ENCODE results near the gene PTH1R. TPM values are rescaled to one million over a fixed set of nuclear protein-coding genes. Genes with fewer than 3 reads are reported as not detected.

The PTH1R gene
- total and polyA plus RNA-seq, 10 of the 15 experiments (the other 5 are each of a cell fraction or from before 2014, with no cell fraction given), result not detected

DNA sequence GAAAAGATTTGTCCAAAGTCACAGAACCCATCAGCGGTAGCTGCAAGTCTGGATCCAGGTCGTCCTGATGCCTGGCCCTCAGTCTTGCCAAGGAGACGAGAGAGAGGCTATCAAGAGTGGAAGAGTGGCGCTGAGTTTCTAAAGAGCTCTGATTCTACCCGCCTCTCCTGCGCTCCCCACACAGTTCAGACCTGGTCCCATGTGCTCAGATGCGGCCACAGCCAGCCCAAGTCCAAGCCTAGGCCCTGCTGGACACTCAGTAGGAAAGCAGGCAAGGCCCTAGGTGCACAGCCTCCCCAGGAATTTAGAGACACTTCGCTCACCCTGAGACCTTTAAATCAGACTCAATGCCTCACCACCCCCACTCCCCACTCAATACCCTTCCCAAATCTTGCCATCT, 66.7 kb downstream of the PTH1R start:
- in situ Hi-C loops (cut with MboI), result no loop called here
- BruUV-seq (replicated peaks), result TSS peak; percentile 6
- no peak overlapping the region for H3K4me3 ChIP-seq
- H3K36me3 ChIP-seq (ENCODE audit: control insufficient read depth in 2 of 2, insufficient read depth in 2 of 2, low read length in 1 of 2), result peaks cover 30 to 51% of the 10 kb centered on the region in 2 experiments
- H3K9ac ChIP-seq (ENCODE audit: control insufficient read depth, insufficient read depth, low read length), result no peak overlapping the region
- H2AFZ ChIP-seq (ENCODE audit: control insufficient read depth, low read depth, low read length), result no peak overlapping the region
- no peak for FAIRE-seq
- no peak for DNase-seq (ENCODE audit: low read depth, low spot score)
- WGBS (ENCODE audit: insufficient coverage, insufficient replicate concordance, low lambda C conversion rate, missing lambda C conversion rate), result 90% methylated on average over 8 of the region's 8 CpGs
- H3K9me3 ChIP-seq (replicated peaks; ENCODE audit: control insufficient read depth, insufficient read depth, low read length), result no peaks in the 10 kb centered on the region; the same call in 2 of the 3 replicates
- no peak overlapping the region; the same call in 1 of the 2 replicates for H3K27ac ChIP-seq (ENCODE audit: control insufficient read depth, insufficient read depth)
- POLR2A ChIA-PET, result interaction anchor here (0.6 to 5.2 kb wide), 5 partner anchors 12 to 438 kb away, joined by 3 to 44 read pairs (median 6); partner anchors contain the start of gene NBEAL2
- TF ChIP-seq KDM1A (IDR thresholded peaks at IDR 0.05; ENCODE audit: borderline replicate concordance) (no peak), NBN (IDR thresholded peaks at IDR 0.05) (no peak), MYC (IDR thresholded peaks at IDR 0.05; ENCODE audit: insufficient read depth, insufficient read length, insufficient replicate concordance, low read length, severe bottlenecking) (no peak), EED (IDR thresholded peaks at IDR 0.05; ENCODE audit: low read depth) (no peak), PML (IDR thresholded peaks at IDR 0.05; ENCODE audit: low read length) (no peak), CREB1 (IDR thresholded peaks at IDR 0.05; ENCODE audit: low read depth) (no peak), SPI1 (IDR thresholded peaks at IDR 0.05; ENCODE audit: borderline replicate concordance, insufficient read depth, low read depth, low read length) (no peak), TBL1XR1 (IDR thresholded peaks at IDR 0.05; ENCODE audit: low read depth, low read length) (no peak), ASH2L (IDR thresholded peaks at IDR 0.05; ENCODE audit: borderline replicate concordance, low read depth) (no peak), MTA2 (IDR thresholded peaks at IDR 0.05; ENCODE audit: low read depth) (no peak), BHLHE40 (IDR thresholded peaks at IDR 0.05; ENCODE audit: borderline replicate concordance in 1 of 2, low read depth in 2 of 2, low read length in 1 of 2) (no peak)
- TF ChIP-seq, protein P1, sequence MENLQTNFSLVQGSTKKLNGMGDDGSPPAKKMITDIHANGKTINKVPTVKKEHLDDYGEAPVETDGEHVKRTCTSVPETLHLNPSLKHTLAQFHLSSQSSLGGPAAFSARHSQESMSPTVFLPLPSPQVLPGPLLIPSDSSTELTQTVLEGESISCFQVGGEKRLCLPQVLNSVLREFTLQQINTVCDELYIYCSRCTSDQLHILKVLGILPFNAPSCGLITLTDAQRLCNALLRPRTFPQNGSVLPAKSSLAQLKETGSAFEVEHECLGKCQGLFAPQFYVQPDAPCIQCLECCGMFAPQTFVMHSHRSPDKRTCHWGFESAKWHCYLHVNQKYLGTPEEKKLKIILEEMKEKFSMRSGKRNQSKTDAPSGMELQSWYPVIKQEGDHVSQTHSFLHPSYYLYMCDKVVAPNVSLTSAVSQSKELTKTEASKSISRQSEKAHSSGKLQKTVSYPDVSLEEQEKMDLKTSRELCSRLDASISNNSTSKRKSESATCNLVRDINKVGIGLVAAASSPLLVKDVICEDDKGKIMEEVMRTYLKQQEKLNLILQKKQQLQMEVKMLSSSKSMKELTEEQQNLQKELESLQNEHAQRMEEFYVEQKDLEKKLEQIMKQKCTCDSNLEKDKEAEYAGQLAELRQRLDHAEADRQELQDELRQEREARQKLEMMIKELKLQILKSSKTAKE (IDR thresholded peaks at IDR 0.05; ENCODE audit: low read depth, poor library complexity, severe bottlenecking), result no peak
- no peak overlapping the region for H3K4me2 ChIP-seq (ENCODE audit: control insufficient read depth, insufficient read depth)
- peaks cover 89% of the 10 kb centered on the region for H3K79me2 ChIP-seq (ENCODE audit: control insufficient read depth, insufficient read depth, low read length)
- peaks cover 31% of the 10 kb centered on the region for H3K4me1 ChIP-seq (ENCODE audit: control insufficient read depth, insufficient read depth, low read length)
- ATAC-seq, result no peak; the same call in 2 of the 3 replicates
- peaks cover 6% of the 10 kb centered on the region; the same call in 1 of the 2 replicates for H4K20me1 ChIP-seq (ENCODE audit: control insufficient read depth, insufficient read depth)
- CTCF ChIA-PET, result interaction anchor here (1.2 to 1.6 kb wide), 3 partner anchors 11 to 35 kb away, joined by 3 to 16 read pairs (median 4); no protein-coding TSS in a partner anchor
- SMC1A ChIA-PET (ENCODE audit: uncharacterized antibody, unreplicated experiment), result interaction anchor here (0.6 to 6.8 kb wide), 7 partner anchors 9 to 46 kb away, joined by 3 to 53 read pairs (median 3); partner anchors contain the start of gene CCDC12
- no peaks in the 10 kb centered on the region for H3K27me3 ChIP-seq (replicated peaks in 1 of 2; ENCODE audit: control insufficient read depth in 2 of 2, insufficient read depth in 2 of 2, low read length in 1 of 2)
- intact Hi-C loops (cut with micrococcal nuclease; ENCODE audit: unreplicated experiment), result no loop called here
- RAD21 ChIA-PET (ENCODE audit: unreplicated experiment), result interaction anchor here (0.9 to 1.8 kb wide), 3 partner anchors 12 to 17 kb away, joined by 5 to 9 read pairs (median 6); no protein-coding TSS in a partner anchor

All from GM12878 (cell line).